ENCODE data around the gene ZC3HAV1L.
"Not testable (repeated sequence)": the region's sequence is repeated elsewhere in the genome, so short reads cannot be mapped to it uniquely, and the experiment has no call there.

Gene ZC3HAV1L

GRCh38 chr7:139035586-139036353 is at the start of gene ZC3HAV1L:
TSS of gene ZC3HAV1L (minus strand) at chr7:139036042. CDS start at chr7:139036017, 25 bp downstream.
- DNase-seq (ENCODE audit: low read depth) = peak; percentile 17

- no peak for DNase-seq (ENCODE audit: low read depth)
Observed at GRCh38 chr7:139084709-139085108, 48.9 kb upstream of the ZC3HAV1L start.

- no peak for DNase-seq (ENCODE audit: low read depth)
Observed at GRCh38 chr7:139081584-139081983, 45.7 kb upstream of the ZC3HAV1L start.

GRCh38 chr7:139080905-139081304 is 45.1 kb upstream of the ZC3HAV1L start:
- no peak for DNase-seq (ENCODE audit: low read depth)

GRCh38 chr7:139079861-139080260 is 44.0 kb upstream of the ZC3HAV1L start:
- DNase-seq (ENCODE audit: low read depth) = no peak

GRCh38 chr7:139078911-139079310 is 43.1 kb upstream of the ZC3HAV1L start:
- DNase-seq (ENCODE audit: low read depth) = no peak

GRCh38 chr7:139078399-139078798 is 42.6 kb upstream of the ZC3HAV1L start:
- no peak for DNase-seq (ENCODE audit: low read depth)

- not testable (repeated sequence) for DNase-seq (ENCODE audit: low read depth)
Observed at GRCh38 chr7:139077706-139078105, 41.9 kb upstream of the ZC3HAV1L start.

GRCh38 chr7:139075871-139076686 is 40.2 kb upstream of the ZC3HAV1L start:
- no peak for DNase-seq (ENCODE audit: low read depth)

- DNase-seq (ENCODE audit: low read depth) = no peak
Observed at GRCh38 chr7:139075031-139075652, 39.3 kb upstream of the ZC3HAV1L start.

- no peak for DNase-seq (ENCODE audit: low read depth)
Observed at GRCh38 chr7:139072796-139073195, 37.0 kb upstream of the ZC3HAV1L start.

GRCh38 chr7:139071680-139072079 is 35.8 kb upstream of the ZC3HAV1L start:
- DNase-seq (ENCODE audit: low read depth) = no peak

GRCh38 chr7:139068544-139069399 is 32.9 kb upstream of the ZC3HAV1L start:
- no peak for DNase-seq (ENCODE audit: low read depth)

GRCh38 chr7:139066315-139066714 is 30.5 kb upstream of the ZC3HAV1L start:
- no peak for DNase-seq (ENCODE audit: low read depth)

GRCh38 chr7:139065323-139065722 is 29.5 kb upstream of the ZC3HAV1L start:
- no peak for DNase-seq (ENCODE audit: low read depth)

GRCh38 chr7:139061416-139061815 is 25.6 kb upstream of the ZC3HAV1L start:
- DNase-seq (ENCODE audit: low read depth) = no peak

GRCh38 chr7:139060695-139061237 is 24.9 kb upstream of the ZC3HAV1L start:
- no peak for DNase-seq (ENCODE audit: low read depth)

- no peak for DNase-seq (ENCODE audit: low read depth)
Observed at GRCh38 chr7:139059905-139060304, 24.1 kb upstream of the ZC3HAV1L start.

GRCh38 chr7:139058943-139059342 is 23.1 kb upstream of the ZC3HAV1L start:
- no peak for DNase-seq (ENCODE audit: low read depth)

- no peak for DNase-seq (ENCODE audit: low read depth)
Observed at GRCh38 chr7:139055674-139056073, 19.8 kb upstream of the ZC3HAV1L start.

- not testable (repeated sequence) for DNase-seq (ENCODE audit: low read depth)
Observed at GRCh38 chr7:139054656-139055055, 18.8 kb upstream of the ZC3HAV1L start.

Data from stimulated activated CD8-positive, alpha-beta memory T cell treated with anti-CD3 and anti-CD28 coated beads, Interleukin-7, amount 100 ng/mL, for 24 hours (primary cell).